Tibial artery (tissue), 4 donors: ENCODE results near the gene IMMP2L.

Experiments
- DNase-seq, 2 donors: peaks; one replicate each; pipeline ENCODE4 v3.0.0-alpha.2; 2019
- H3K27ac ChIP-seq, 2 donors: fragments of 200-600 bp; sonication (generic) in 1 of 2; 1 replicate in 1 of 2; 2 replicates in 1 of 2; pipeline ENCODE4 v1.5.1; 2018 to 2019; ENCODE audit warnings: mild to moderate bottlenecking in 1 of 2
- H3K27me3 ChIP-seq, 2 donors: fragments of 200-600 bp; sonication (generic) in 1 of 2; one replicate each; pipeline versions ENCODE4 v1.5.1 to v1.6.0; 2016 to 2019
- H3K36me3 ChIP-seq, 3 donors: fragments of 200-600 bp; sonication (generic) in 2 of 3; one replicate each; pipeline ENCODE4 v1.5.1; 2016 to 2019; ENCODE audit warnings: mild to moderate bottlenecking in 2 of 3
- H3K4me1 ChIP-seq, 4 donors: fragments of 200-600 bp; sonication (generic) in 2 of 4; 1 replicate in 3 of 4; 2 replicates in 1 of 4; pipeline ENCODE4 v1.5.1; 2016 to 2019
- H3K4me3 ChIP-seq, 2 donors: fragments of 200-600 bp; sonication (generic) in 1 of 2; 1 replicate in 1 of 2; 2 replicates in 1 of 2; pipeline ENCODE4 v1.5.1; 2018 to 2019; ENCODE audit warnings: mild to moderate bottlenecking in 2 of 2
- H3K9me3 ChIP-seq, 3 donors: fragments of 200-600 bp; sonication (generic) in 1 of 3; one replicate each; pipeline ENCODE4 v1.5.1; 2016 to 2019
- CTCF ChIP-seq, 2 experiments: fragments of 200-600 bp in 1 of 2; fragments of 450-650 bp in 1 of 2; IDR thresholded peaks; one replicate each; pipeline ENCODE4 v1.5.1; 2017 to 2019; ENCODE audit warnings: antibody characterized with exemption in 2 of 2, mild to moderate bottlenecking in 1 of 2, moderate library complexity in 1 of 2
- intact Hi-C: fragments of 100-400 bp; cut with DNase I; formaldehyde crosslinking; loops from one replicate; pipeline ENCODE4 v1.15.0; 2023; ENCODE audit warnings: low total_unique reads

Gene IMMP2L

GRCh38 chr7:111521660-111522059, 40.6 kb downstream of the IMMP2L start:
- H3K9me3 ChIP-seq: peaks cover 0 to 7% (median 0%) of the 10 kb centered on the region in 3 donors
- H3K4me3 ChIP-seq: no peak overlapping the region
- intact Hi-C loops: no loop called here
- H3K27ac ChIP-seq: no peak overlapping the region
- no peak for TF ChIP-seq CTCF (IDR thresholded peaks at IDR 0.05)
- DNase-seq: no peak
- no peaks in the 10 kb centered on the region for H3K4me1 ChIP-seq
- H3K36me3 ChIP-seq: peaks cover 10% of the 10 kb centered on the region in 3 donors
- no peaks in the 10 kb centered on the region for H3K27me3 ChIP-seq

GRCh38 chr7:111518264-111518663, 44.0 kb downstream of the IMMP2L start:
- H3K9me3 ChIP-seq: peaks cover 0 to 7% (median 0%) of the 10 kb centered on the region in 3 donors
- H3K27ac ChIP-seq: no peak overlapping the region
- TF ChIP-seq CTCF (IDR thresholded peaks at IDR 0.05): no peak
- peaks cover 10% of the 10 kb centered on the region in 3 donors for H3K36me3 ChIP-seq
- no peak overlapping the region for H3K4me3 ChIP-seq
- H3K4me1 ChIP-seq: no peaks in the 10 kb centered on the region
- H3K27me3 ChIP-seq: no peaks in the 10 kb centered on the region
- DNase-seq: no peak
- intact Hi-C loops: no loop called here

- no peaks in the 10 kb centered on the region for H3K4me1 ChIP-seq
- DNase-seq: no peak
- H3K27ac ChIP-seq: no peak overlapping the region
- H3K36me3 ChIP-seq: peaks cover 10% of the 10 kb centered on the region in 3 donors
- H3K9me3 ChIP-seq: peaks cover 0 to 7% (median 0%) of the 10 kb centered on the region in 3 donors
- no peak overlapping the region for H3K4me3 ChIP-seq
- TF ChIP-seq CTCF (IDR thresholded peaks at IDR 0.05): no peak
- intact Hi-C loops: no loop called here
- no peaks in the 10 kb centered on the region for H3K27me3 ChIP-seq
Measured at GRCh38 chr7:111517549-111517951, 44.7 kb downstream of the IMMP2L start.

- DNase-seq: no peak
- Histone ChIP-seq H3K4me3 (no peak overlapping the region), H3K27ac (no peak overlapping the region), H3K27me3 (no peaks in the 10 kb centered on the region), H3K9me3 (peaks cover 0 to 3% (median 0%) of the 10 kb centered on the region in 3 donors), H3K4me1 (no peaks in the 10 kb centered on the region), H3K36me3 (peaks cover 5 to 10% (median 8%) of the 10 kb centered on the region in 3 donors)
- TF ChIP-seq CTCF (IDR thresholded peaks at IDR 0.05): no peak
- intact Hi-C loops: no loop called here
Measured at GRCh38 chr7:111516612-111517011, 45.7 kb downstream of the IMMP2L start.

GRCh38 chr7:111513566-111513965, 48.7 kb downstream of the IMMP2L start:
- intact Hi-C loops: no loop called here
- TF ChIP-seq CTCF (IDR thresholded peaks at IDR 0.05): no peak
- H3K27ac ChIP-seq: no peak overlapping the region

GRCh38 chr7:111511845-111512244, 50.4 kb downstream of the IMMP2L start:
- Histone ChIP-seq H3K4me3 (no peak overlapping the region), H3K36me3 (peaks cover 0 to 4% (median 0%) of the 10 kb centered on the region in 3 donors), H3K9me3 (no peaks in the 10 kb centered on the region), H3K27me3 (no peaks in the 10 kb centered on the region), H3K27ac (no peak overlapping the region), H3K4me1 (no peaks in the 10 kb centered on the region)
- intact Hi-C loops: no loop called here
- DNase-seq: no peak
- no peak for TF ChIP-seq CTCF (IDR thresholded peaks at IDR 0.05)

More at GRCh38 chr7:111513566-111513965, 48.7 kb downstream of the IMMP2L start:
- Histone ChIP-seq H3K4me3 (no peak overlapping the region), H3K36me3 (no peaks in the 10 kb centered on the region), H3K4me1 (no peaks in the 10 kb centered on the region), H3K9me3 (no peaks in the 10 kb centered on the region), H3K27me3 (no peaks in the 10 kb centered on the region)
- DNase-seq: no peak
